Measurements from ENCODE around the gene CLDN22.

GRCh38 chr4:183356931-183357675 lies 37.0 kb upstream of the CLDN22 start:
- TF ChIP-seq CTCF (IDR thresholded peaks at IDR 0.05), result no peak
- TF ChIP-seq POLR2A (IDR thresholded peaks at IDR 0.05), result no peak
